GM18520 (cell line): Measurements from ENCODE around the gene IQCH.

Experiments used
- ATAC-seq: cut with Tn5 transposase; IDR thresholded peaks from one replicate; pipeline ENCODE4 v1.9.1; 2021; ENCODE audit not compliant: unreplicated experiment

The IQCH gene

GRCh38 chr15:67551207-67551743, 296.7 kb downstream of the IQCH start:
- no peak for ATAC-seq
